Astrocyte (in vitro differentiated cells and primary cell): ENCODE data around the gene CYP19A1. TPM values are rescaled to one million over a fixed set of nuclear protein-coding genes. Genes with fewer than 3 reads are reported as not detected.

Source experiments
- DNase-seq: peaks from one replicate; pipeline ENCODE4 v3.0.0-alpha.2; 2010; ENCODE audit warnings: low read depth
- FAIRE-seq: peaks from 2 replicates; lab custom pipeline; 2011; peaks lifted over from hg19 to GRCh38; lab: Jason Lieb, UNC
- H2AFZ ChIP-seq: 2 replicates; pipeline ENCODE4 v1.6.0; 2012; ENCODE audit warnings: low read depth, low read length, inconsistent platforms
- H3K27ac ChIP-seq: 2 replicates; pipeline ENCODE4 v1.5.1; 2011; ENCODE audit warnings: low read depth, low read length, inconsistent platforms
- H3K27me3 ChIP-seq: 2 replicates; pipeline ENCODE4 v1.6.0; 2011; ENCODE audit warnings: low read length, inconsistent platforms; ENCODE audit not compliant: insufficient read depth
- H3K36me3 ChIP-seq: 2 replicates; pipeline ENCODE4 v1.5.1; 2011; ENCODE audit warnings: low read length, inconsistent platforms; ENCODE audit not compliant: insufficient read depth
- H3K4me1 ChIP-seq: 2 replicates; pipeline ENCODE4 v1.5.1; 2011; ENCODE audit warnings: low read length, inconsistent platforms; ENCODE audit not compliant: insufficient read depth
- H3K4me2 ChIP-seq: 2 replicates; pipeline ENCODE4 v1.6.0; 2012; ENCODE audit warnings: low read length, inconsistent platforms
- H3K4me3 ChIP-seq: 2 replicates; pipeline ENCODE4 v1.5.1; 2011; ENCODE audit warnings: low read depth, mild to moderate bottlenecking, low read length, inconsistent platforms; ENCODE audit not compliant: insufficient read depth
- H3K79me2 ChIP-seq: 2 replicates; pipeline ENCODE4 v1.6.0; 2012; ENCODE audit warnings: mild to moderate bottlenecking, low read length, inconsistent platforms; ENCODE audit not compliant: insufficient read depth
- H3K9ac ChIP-seq: 2 replicates; pipeline ENCODE4 v1.6.0; 2012; ENCODE audit warnings: mild to moderate bottlenecking, low read length, inconsistent platforms
- H3K9me3 ChIP-seq: 2 replicates; pipeline ENCODE4 v1.5.1; 2012; ENCODE audit warnings: low read depth, mild to moderate bottlenecking, low read length, inconsistent platforms; ENCODE audit not compliant: insufficient read depth
- H4K20me1 ChIP-seq: 2 replicates; pipeline ENCODE4 v1.6.0; 2012; ENCODE audit warnings: low read length, inconsistent platforms; ENCODE audit not compliant: insufficient read depth
- H3K27ac Mint-ChIP-seq: one replicate; pipeline ENCODE4 v1.8.0; 2021; ENCODE audit warnings: mild to moderate bottlenecking, mixed read lengths; ENCODE audit not compliant: unreplicated experiment
- H3K27me3 Mint-ChIP-seq: one replicate; pipeline ENCODE4 v1.8.0; 2021; ENCODE audit warnings: low read depth, mixed read lengths; ENCODE audit not compliant: unreplicated experiment
- H3K36me3 Mint-ChIP-seq: one replicate; pipeline ENCODE4 v1.8.0; 2021; ENCODE audit warnings: low read depth, mixed read lengths; ENCODE audit not compliant: unreplicated experiment
- H3K4me1 Mint-ChIP-seq: one replicate; pipeline ENCODE4 v1.8.0; 2021; ENCODE audit warnings: low read depth, mixed read lengths; ENCODE audit not compliant: unreplicated experiment
- H3K4me3 Mint-ChIP-seq: one replicate; pipeline ENCODE4 v1.8.0; 2021; ENCODE audit warnings: mild to moderate bottlenecking, moderate library complexity, mixed read lengths; ENCODE audit not compliant: unreplicated experiment
- H3K9me3 Mint-ChIP-seq: one replicate; pipeline ENCODE4 v1.8.0; 2021; ENCODE audit warnings: mild to moderate bottlenecking, mixed read lengths; ENCODE audit not compliant: unreplicated experiment
- CTCF ChIP-seq: IDR thresholded peaks from 2 replicates; pipeline ENCODE4 v1.5.1; 2011; ENCODE audit warnings: low read depth, mild to moderate bottlenecking, inconsistent platforms, low read length, moderate library complexity; ENCODE audit not compliant: insufficient read depth
- EZH2 ChIP-seq: IDR thresholded peaks from 2 replicates; pipeline ENCODE4 v1.6.1; 2012; ENCODE audit warnings: mild to moderate bottlenecking, low read length, inconsistent platforms; ENCODE audit not compliant: insufficient read depth
- total RNA-seq: library from RNA; stranded (reverse); gene quantifications from 2 replicates; pipeline ENCODE4 v1.2.1, GENCODE V29; 2021

The CYP19A1 gene
- total RNA-seq, 1 donor from 2014 or later, result 0.75 TPM

- no peak overlapping the region for H2AFZ ChIP-seq
- H3K4me3 ChIP-seq, result no peak overlapping the region
- Mint-ChIP-seq H3K4me1 (no peaks in the 10 kb centered on the region), H3K4me3 (no peak overlapping the region), H3K9me3 (no peaks in the 10 kb centered on the region), H3K27ac (no peak overlapping the region), H3K27me3 (peaks cover 19% of the 10 kb centered on the region), H3K36me3 (no peaks in the 10 kb centered on the region)
- H3K36me3 ChIP-seq, result no peaks in the 10 kb centered on the region
- H4K20me1 ChIP-seq, result no peaks in the 10 kb centered on the region
- peaks cover 7% of the 10 kb centered on the region for H3K4me1 ChIP-seq
- no peak overlapping the region for H3K4me2 ChIP-seq
- no peaks in the 10 kb centered on the region for H3K9me3 ChIP-seq
- TF ChIP-seq EZH2 (no peak), CTCF (no peak)
- no peaks in the 10 kb centered on the region for H3K79me2 ChIP-seq
- FAIRE-seq (no peak), DNase-seq (no peak)
- no peak overlapping the region for H3K9ac ChIP-seq
- H3K27ac ChIP-seq, result no peak overlapping the region
- H3K27me3 ChIP-seq, result peaks cover 3% of the 10 kb centered on the region
Measured at GRCh38 chr15:51327081-51327480, 11.3 kb downstream of the CYP19A1 start.

- Mint-ChIP-seq H3K9me3 (no peaks in the 10 kb centered on the region), H3K27ac (no peak overlapping the region), H3K36me3 (no peaks in the 10 kb centered on the region), H3K4me3 (no peak overlapping the region), H3K27me3 (peaks cover 26% of the 10 kb centered on the region), H3K4me1 (no peaks in the 10 kb centered on the region)
- H3K9ac ChIP-seq, result no peak overlapping the region
- no peak for FAIRE-seq
- H3K4me2 ChIP-seq, result no peak overlapping the region
- DNase-seq, result no peak
- no peaks in the 10 kb centered on the region for H4K20me1 ChIP-seq
- H3K4me3 ChIP-seq, result no peak overlapping the region
- no peak overlapping the region for H3K27ac ChIP-seq
- TF ChIP-seq CTCF (no peak), EZH2 (no peak)
- H3K79me2 ChIP-seq, result no peaks in the 10 kb centered on the region
- H2AFZ ChIP-seq, result no peak overlapping the region
- H3K36me3 ChIP-seq, result no peaks in the 10 kb centered on the region
- H3K9me3 ChIP-seq, result no peaks in the 10 kb centered on the region
- H3K4me1 ChIP-seq, result no peaks in the 10 kb centered on the region
- H3K27me3 ChIP-seq, result peaks cover 3% of the 10 kb centered on the region
Measured at GRCh38 chr15:51325167-51325566, 13.2 kb downstream of the CYP19A1 start.

- no peaks in the 10 kb centered on the region for H3K4me1 ChIP-seq
- no peaks in the 10 kb centered on the region for H3K9me3 ChIP-seq
- H3K4me3 ChIP-seq, result no peak overlapping the region
- H3K27me3 ChIP-seq, result peaks cover 7% of the 10 kb centered on the region
- FAIRE-seq (no peak), DNase-seq (no peak)
- H3K79me2 ChIP-seq, result no peaks in the 10 kb centered on the region
- H3K9ac ChIP-seq, result no peak overlapping the region
- no peaks in the 10 kb centered on the region for H3K36me3 ChIP-seq
- Mint-ChIP-seq H3K9me3 (peaks cover 3% of the 10 kb centered on the region), H3K27me3 (peaks cover 24% of the 10 kb centered on the region), H3K27ac (no peak overlapping the region), H3K4me3 (no peak overlapping the region), H3K4me1 (peaks cover 7% of the 10 kb centered on the region), H3K36me3 (no peaks in the 10 kb centered on the region)
- H3K4me2 ChIP-seq, result no peak overlapping the region
- TF ChIP-seq CTCF (no peak), EZH2 (no peak)
- no peaks in the 10 kb centered on the region for H4K20me1 ChIP-seq
- H3K27ac ChIP-seq, result no peak overlapping the region
- no peak overlapping the region for H2AFZ ChIP-seq
Measured at GRCh38 chr15:51323749-51324148, 14.6 kb downstream of the CYP19A1 start.
